Frontal cortex (tissue), 4 donors: Measurements from ENCODE around the gene CAMSAP3. TPM values are rescaled to one million over a fixed set of nuclear protein-coding genes. Genes with fewer than 3 reads are reported as not detected.
"Not testable (repeated sequence)": the region's sequence is repeated elsewhere in the genome, so short reads cannot be mapped to it uniquely, and the experiment has no call there.

ENCODE experiments used
- DNase-seq, 2 donors: peaks; one replicate each; pipeline ENCODE4 v3.0.0; 2012; ENCODE audit warnings: low spot score in 2 of 2
- FAIRE-seq: peaks from 2 replicates; lab custom pipeline; 2012; peaks lifted over from hg19 to GRCh38; lab: Jason Lieb, UNC
- total RNA-seq: library from RNA; depleted of rRNA; stranded (reverse); fragments of >200 nt; gene quantifications from one replicate; pipeline ENCODE4 v1.2.3, GENCODE V29; 2014
- donor health status: control.
- donor health status: control.
- donor health status: control.

Gene CAMSAP3
- total RNA-seq, 1 donor from 2014 or later: 16.3 TPM

DNA sequence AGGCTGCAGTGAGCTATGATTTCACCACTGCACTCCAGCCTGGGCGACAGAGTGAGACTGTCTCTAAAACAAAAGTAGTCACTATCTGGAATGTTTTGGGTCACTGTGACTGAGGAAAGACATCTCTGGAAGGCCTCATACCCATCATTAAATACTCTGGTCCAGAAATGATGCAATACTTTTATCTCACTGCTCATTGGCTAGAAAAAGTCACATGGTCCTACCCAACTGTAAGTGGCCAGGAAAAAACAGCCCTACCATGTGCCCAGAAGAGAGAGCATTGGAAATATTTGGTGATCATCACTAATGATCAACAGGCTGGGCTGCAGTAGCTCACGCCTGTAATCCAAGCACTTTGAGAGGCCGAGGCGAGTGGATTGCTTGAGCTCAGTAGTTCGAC lies 30.3 kb upstream of the CAMSAP3 start:
- no peak for FAIRE-seq
- DNase-seq: no peak

DNA sequence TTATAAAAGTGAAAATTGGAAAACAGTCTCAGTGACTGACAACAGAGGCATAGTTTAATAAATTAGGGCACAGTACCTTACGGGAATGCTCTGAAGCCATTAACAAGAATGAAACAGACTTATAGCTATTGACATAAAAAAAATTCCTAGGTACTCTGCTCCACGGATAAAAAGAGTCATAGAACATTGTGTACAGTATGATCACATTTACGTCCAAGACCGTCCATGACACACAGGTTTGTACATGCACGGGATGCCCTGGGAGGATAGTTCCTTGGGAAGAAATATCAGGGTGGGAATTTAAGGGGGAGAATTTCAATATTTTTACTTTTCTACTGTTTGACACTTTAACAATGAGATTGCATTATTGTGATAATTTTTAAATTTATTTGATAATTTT lies 24.9 kb upstream of the CAMSAP3 start:
- DNase-seq (no peak), FAIRE-seq (no peak)

DNA sequence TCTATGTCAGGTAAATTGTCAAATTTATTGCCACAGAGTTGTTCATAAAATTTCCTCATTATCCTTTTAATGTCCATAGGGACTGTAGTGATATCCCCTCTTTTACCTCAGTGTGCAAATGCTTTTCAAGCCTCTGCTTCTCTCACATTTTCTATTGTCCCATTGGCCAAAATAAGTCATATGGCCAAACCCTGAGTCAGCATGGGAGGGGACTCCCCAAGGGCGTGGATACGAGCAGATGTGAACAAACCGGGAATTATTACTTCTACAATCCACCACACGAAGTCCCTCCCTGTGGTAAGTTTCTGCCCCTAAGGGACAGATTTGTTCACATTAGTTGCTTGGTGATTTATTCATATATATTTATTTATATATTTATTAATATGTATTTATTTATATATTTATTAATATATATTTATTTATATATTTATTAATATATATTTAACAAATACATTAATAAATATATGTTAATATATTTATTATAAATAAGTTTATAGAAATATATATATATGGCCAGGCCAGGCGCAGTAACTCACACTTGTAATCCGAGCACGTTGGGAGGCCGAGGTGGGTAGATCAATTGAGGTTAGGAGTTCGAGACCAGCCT lies 20.1 kb upstream of the CAMSAP3 start:
- peak; percentile 76 for FAIRE-seq
- no peak for DNase-seq

DNA sequence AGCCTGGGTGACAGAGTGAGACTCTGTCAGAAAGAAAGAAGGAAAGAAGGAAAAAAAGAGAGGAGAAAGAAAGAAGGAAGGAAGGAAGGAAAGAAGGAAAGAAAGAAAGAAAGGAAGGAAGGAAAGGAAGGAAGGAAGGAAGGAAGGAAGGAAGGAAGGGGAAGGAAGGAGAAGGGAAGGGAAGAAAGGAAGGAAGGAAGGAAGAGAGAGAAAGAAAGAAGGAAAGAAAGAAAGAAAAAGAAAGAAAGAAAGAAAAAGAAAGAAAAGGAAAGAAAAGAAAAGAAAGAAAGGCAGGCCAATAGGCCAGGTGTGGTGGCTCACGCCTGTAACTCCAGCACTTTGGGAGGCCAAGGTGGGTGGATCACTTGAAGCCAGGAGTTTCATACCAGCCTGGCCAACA lies 18.2 kb upstream of the CAMSAP3 start:
- FAIRE-seq, DNase-seq: not testable (repeated sequence)

DNA sequence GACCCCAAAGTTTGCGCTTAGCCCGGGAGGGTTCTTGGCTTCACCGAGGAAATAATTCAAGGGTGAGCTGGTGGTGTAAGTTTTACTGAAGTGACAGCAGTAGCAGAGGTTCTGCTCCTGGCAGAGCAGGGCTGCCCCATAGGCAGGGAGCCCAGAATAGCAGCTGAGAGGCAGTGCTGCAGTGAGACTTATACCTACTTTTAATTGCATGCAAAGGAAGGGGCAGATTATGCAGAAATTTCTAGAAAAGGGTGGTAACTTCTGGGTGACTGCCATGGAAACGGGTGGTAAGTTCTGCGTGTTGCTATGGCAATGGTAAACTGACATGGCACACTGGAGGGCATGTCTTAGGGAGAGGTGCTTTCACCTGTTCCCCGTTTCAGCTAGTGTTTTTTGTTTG lies 17.5 kb upstream of the CAMSAP3 start:
- no peak for FAIRE-seq
- no peak for DNase-seq

DNA sequence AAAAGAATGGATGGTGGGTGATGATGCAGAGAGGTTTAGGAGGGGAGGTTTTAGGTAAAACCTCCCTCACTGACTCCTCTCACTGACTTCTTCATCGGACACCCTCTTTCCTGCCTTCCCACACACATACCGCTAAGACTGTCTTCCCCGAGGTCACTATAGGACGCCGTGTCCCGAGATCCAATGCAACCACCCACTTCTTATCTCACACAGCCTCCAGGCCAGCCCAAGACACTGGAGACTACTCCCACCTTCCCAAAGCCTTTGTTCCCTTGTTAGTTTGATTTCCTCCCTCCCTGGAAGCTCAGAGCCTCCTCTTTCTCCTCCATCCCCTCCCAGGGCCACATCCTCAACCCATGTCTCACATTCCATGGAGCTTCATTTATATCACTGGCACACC lies 16.5 kb upstream of the CAMSAP3 start:
- DNase-seq (no peak), FAIRE-seq (no peak)

DNA sequence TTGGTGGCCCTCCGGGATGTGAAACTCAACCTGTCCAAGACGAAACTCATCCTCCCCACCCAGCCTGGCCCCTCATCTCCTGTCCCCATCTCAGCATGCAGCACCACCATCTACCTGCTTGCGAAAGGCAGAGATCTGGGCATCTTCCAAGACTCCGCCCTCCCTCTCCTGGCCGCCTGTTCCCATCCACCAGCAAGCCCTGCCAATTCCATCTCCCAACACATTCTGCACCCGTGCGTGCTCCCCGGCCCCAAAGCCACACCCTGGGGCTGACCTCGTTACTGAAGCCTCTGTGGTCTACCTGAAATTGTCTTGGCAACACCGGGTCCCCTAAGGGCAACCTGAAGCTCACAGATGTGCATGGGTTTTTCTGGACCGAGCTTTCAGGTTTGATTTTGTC lies 13.2 kb upstream of the CAMSAP3 start:
- no peak for DNase-seq
- no peak for FAIRE-seq

DNA sequence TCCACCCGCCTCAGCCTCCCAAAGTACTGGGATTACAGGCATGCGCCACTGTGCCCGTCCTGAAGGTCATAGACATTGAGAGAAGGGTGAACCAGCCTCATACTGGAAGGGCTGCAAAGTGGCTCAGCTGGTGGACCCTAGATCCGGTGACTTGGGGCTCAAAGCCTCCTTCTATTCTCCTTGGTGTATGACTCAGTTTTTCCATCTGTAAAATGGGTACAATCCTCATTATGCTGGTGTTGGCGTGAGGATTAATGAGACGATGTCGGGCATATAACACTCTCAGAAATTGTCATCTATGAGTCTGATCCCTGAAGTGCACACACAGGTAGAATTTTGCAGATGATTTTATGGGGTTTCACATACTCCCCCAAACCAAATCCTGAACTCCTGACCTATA lies 5.8 kb upstream of the CAMSAP3 start:
- DNase-seq (no peak), FAIRE-seq (no peak)

DNA sequence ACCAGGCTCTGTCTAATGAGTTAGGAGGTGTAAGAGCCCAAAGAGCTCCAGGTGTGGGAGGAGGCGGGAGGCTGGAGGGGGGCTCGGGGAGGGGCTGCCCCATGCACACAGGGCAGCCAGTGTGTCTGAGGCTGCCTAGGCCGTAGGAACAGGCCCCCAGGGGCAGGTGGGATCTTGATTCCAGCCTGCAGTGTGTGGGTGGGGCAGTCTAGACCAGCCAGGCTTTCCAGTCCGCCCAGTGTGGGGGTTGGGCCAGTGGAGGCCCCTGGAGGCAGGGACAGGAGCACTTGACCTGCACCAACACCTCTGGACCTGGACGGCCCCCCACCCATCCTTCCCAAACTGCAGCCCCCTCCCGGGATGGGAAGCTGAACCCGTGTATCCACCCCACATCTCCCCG lies 5.4 kb upstream of the CAMSAP3 start:
- no peak for FAIRE-seq
- DNase-seq: no peak

DNA sequence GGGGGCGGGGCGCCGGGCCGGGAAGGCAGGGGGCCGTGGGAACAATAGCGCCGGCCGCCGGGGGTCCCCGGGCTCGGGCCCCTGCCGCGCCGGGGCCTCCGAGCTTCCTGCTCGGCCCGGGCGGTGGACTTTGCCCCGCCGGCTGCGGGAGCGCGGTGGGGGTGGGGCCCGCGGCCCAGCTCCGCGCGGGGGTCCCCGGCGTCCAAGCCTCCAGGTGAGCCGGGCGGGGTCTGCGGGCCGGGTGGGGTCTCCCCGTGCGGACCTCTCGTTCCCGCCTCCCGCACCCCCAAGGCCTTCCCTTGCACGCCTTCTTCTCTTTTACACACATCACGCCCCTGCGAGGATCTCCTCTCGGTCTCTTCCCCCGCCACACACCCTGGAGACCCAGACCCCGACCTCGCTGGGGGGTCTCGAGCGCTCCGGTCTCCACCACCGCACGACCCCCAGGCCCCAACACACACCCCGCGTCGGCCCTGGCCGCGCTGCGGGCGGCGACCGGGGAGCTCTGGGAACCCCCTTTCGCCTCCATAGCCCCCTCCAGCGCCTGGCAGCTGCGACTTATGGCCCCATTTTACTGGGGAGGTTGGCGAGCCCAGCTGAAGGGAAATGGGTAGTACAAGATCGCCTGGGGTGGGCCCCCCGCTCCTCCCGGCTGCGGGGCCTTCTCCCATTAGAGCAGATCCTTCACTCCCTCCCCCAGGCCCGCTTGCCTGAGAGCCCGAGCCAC lies 711 bp downstream of the CAMSAP3 start:
- FAIRE-seq (no peak), DNase-seq (no peak)

DNA sequence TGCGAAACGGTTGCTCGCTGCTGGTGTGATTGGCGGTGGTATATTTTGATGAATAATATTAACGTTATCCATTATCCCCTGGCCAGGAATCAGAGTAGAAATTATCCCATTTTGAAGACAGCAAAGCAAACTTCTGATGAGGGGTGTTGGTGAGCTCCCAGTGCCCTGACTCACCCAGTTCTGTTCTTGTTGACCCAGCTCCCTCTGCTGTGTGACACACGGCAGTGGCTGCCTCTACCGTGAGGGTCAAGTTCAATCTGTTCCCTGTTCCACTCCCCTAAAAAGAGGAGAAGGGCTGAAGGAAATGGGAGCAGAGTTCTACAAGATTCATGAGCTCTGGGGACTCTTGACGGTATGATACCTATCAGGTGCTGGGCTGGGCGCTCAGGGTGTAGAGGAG lies 2.0 kb downstream of the CAMSAP3 start:
- no peak for DNase-seq
- no peak for FAIRE-seq

DNA sequence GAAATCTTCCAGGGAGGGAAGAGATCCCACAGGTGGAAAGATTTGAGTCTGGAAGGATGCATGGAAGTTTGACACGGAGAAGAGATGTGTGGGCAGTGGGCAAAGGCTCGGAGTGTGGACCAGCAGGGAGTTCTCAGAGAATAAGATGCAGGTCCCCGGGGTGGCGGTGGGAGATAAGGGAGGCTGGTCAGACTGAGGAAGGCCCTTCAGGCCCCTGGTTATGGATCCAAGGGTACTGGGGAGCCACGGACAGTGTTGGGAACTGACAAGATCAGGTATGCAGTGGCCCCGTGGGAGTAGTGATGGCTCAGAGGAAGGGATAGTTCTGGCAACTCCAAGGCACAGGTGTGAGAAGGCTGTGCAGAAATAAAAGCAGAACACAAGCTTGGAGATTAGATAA lies 2.5 kb downstream of the CAMSAP3 start:
- FAIRE-seq (no peak), DNase-seq (no peak)

DNA sequence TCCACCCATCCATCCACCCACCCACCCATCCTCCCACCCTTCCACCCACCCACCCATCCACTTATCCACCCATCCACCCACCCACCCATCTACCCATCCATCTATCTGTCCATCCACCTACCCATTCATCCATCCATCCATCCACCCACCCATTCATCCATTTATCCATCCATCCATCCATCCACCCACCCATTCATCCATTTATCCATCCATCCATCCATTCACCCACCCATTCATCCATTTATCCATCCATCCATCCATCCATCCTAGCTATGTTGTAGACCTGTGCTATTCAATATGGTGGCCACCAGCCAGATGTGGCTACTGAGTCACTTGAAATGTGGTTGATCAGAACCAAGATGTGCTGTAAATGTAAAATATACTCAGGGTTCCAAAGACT lies 5.1 kb downstream of the CAMSAP3 start:
- no peak for FAIRE-seq
- no peak for DNase-seq

DNA sequence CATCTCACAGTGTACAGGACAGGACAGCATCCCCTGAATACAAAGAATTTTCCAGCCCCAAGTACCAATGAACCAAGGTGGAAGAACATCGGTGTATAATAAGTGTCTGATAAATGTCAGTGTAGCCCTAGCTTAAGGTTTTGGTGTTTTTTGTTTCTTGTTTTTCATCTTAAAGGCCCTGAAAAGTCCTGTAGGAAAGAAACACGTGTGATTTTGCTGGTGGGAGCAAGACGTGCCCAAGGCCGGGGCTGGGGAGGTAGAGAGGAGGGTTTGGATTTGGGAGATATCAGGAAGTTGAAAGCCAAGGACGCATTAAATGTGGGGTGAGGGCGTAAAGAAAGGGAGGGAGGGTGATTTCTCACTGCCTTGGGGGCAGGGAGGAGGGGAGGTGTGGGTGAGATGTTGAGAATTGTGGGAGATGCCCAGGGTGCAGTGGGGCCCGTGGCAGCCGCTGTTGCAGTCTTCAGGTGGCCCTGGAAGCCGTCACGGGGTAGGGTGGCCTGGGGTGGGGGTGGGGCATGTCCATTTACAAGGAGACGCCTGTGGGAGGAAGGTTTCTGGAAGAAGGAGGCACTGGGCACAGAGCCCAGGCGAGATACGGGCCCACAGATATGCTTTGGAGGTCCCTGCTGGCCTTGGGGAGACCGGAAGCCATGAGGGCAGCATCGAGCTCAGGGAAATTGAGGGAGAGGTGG lies 6.7 kb downstream of the CAMSAP3 start:
- FAIRE-seq: no peak

DNA sequence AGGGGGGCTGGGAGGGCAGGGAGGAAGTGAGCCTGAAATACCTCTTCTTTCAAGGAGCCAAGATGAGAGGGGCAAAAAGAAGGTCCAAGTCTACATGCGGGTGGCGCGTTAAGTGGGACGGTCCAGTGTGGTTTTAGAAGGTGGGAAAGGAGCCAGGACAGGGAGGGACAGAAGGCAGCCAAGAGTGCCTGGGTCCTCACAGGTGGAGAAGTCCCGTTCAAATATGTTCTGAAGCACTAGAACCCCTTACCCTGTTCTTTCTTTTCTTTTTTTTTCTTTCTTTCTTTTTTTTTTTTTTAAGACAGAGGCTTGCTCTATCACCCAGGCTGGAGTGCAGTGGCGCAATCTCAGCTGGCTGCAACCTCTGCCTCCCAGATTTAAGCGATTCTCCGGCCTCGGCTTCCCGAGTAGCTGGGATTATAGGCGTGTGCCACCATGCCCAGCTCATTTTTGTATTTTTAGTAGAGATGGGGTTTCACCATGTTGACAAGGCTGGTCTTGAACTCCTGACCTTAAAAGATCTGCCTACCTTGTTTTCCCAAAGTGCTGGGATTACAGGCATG lies 7.4 kb downstream of the CAMSAP3 start:
- no peak for DNase-seq
- FAIRE-seq: no peak

More for the DNA sequence above, 6.7 kb downstream of the CAMSAP3 start:
- no peak for DNase-seq

DNA sequence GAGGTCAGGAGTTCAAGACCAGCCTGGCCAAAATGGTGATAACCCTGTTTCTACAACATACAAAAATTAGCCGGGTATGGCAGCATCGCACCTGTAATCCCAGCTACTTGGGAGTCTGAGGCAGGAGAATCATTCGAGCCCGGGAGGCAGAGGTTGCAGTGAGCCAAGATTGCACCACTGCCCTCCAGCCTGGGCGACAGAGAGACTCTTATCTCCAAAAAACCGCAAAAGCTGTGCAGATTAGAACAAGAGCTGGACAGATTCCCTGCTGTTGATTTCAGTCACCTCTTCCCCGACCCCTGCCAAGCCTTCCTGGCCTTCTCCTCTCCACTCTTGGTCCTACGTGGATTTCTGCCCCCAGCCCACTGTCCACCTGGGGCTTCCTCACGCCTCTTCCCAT lies 8.3 kb downstream of the CAMSAP3 start:
- no peak for DNase-seq
- no peak for FAIRE-seq

DNA sequence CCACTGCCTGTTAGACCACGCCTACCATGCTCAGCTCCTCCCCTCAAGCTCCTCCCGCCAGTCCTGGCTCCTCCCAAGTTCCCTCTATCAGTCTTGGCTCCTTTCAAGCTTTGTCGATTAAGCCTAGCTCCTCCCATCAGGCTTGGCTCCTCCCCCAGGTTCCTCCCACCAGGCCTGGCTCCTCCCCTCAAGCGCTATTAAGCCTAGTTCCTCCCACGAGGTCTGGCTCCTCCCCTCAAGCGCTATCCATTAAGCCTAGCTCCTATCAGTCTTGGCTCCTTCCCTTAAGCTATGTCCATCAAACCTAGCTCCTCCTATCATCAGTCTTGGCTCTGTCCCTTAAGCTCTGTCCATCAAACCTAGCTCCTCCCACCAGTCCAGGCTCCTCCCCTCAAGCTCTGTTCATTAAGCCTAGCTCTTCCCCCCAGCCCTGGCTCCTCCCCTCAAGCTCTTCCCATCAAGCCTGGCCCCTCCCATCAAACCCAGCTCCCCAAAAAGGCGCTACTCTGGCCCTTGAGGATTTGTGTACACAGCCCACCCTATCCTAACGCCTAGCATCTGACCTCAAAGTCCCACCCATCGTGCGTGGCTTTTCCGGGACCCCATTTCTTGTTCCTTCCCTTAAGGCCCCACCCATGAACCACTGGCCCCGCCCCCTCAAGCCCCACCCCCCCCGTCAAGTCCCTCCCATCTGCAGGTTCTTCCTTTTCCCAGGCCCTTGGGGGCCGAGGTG lies 10.0 kb downstream of the CAMSAP3 start:
- DNase-seq (no peak), FAIRE-seq (no peak)

DNA sequence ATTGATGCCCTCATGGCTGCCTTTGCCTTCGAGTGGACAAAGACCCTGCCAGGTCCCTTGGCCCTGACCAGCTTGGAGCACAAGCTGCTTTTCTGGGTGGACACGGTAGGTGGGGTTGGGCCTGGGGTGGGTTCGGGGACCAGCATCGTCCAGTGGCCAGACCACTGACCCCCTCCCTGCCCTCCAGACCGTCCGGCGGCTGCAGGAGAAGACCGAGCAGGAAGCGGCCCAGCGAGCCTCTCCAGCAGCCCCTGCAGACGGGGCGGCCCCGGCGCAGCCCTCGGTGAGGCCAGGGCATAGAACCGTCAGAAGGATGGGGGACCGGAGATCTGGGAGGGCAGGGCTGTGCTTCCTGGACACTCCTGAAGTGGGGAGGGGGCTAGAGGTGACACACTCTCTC lies 10.6 kb downstream of the CAMSAP3 start:
- DNase-seq: no peak
- no peak for FAIRE-seq

DNA sequence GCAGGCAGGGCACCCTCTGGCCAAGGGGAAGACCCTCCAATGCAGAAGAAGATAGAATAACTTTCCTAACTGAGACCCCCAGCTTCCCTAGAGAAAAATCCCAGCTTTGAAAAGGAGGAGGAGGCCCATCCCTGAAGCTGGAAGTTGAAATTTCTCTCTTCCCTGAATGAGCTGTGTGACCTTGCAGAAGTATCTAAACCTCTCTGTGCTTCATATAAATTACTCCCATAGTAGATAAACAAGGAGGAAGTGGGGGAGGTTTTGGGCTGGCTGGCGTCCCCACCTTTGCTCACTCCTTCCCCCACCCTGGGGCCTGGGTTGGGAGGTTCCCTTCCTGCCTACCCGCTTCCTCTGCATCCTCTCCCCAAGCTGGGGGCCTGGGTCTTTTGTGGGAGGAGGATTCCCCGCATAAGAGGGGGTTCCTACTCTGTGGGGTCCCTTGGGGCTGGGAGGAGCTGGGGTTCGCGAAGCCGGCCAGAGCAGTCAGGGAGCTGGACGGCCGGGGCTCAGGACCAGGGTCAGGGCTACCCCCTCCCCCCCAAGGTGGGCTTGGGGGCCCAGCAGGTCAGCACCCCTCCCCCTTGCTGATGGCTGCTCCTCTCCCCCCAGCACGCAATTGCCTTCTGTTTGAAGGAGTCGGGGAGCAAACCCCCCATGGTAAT lies 11.7 kb downstream of the CAMSAP3 start:
- FAIRE-seq: no peak
- no peak for DNase-seq
